CD8-positive, alpha-beta memory T cell (primary cell): Measurements from ENCODE around the gene OPCML. TPM values are rescaled to one million over a fixed set of nuclear protein-coding genes. Genes with fewer than 3 reads are reported as not detected.

Experiments
- CTCF ChIA-PET: fragments of 350-600 bp; sonication (Branson Sonifier 250); formaldehyde crosslinking; loops from one replicate; lab custom pipeline; 2021; ENCODE audit warnings: antibody characterized with exemption; lab: Charles Lee
- POLR2A ChIA-PET: fragments of 350-600 bp; sonication (Branson Sonifier 250); formaldehyde crosslinking; loops from one replicate; lab custom pipeline; 2021; ENCODE audit warnings: antibody characterized with exemption; lab: Charles Lee
- DNase-seq, 5 donors: peaks; one replicate each; pipeline versions ENCODE4 v3.0.0 to v3.0.0-alpha.2; 2020 to 2022; ENCODE audit warnings: mixed read lengths in 1 of 5
- H3K27ac ChIP-seq: one replicate; pipeline ENCODE4 v1.7.0; 2013; ENCODE audit warnings: low read depth, mild to moderate bottlenecking, low read length, moderate library complexity
- H3K27me3 ChIP-seq: 2 replicates; pipeline ENCODE4 v1.7.0; 2013; ENCODE audit warnings: low read length, mild to moderate bottlenecking; ENCODE audit not compliant: insufficient read depth, poor library complexity, severe bottlenecking
- H3K36me3 ChIP-seq: 2 replicates; pipeline ENCODE4 v1.7.0; 2013; ENCODE audit warnings: mild to moderate bottlenecking, low read length, moderate library complexity; ENCODE audit not compliant: insufficient read depth
- H3K4me1 ChIP-seq: 2 replicates; pipeline ENCODE4 v1.7.0; 2013; ENCODE audit warnings: mild to moderate bottlenecking, low read length, moderate library complexity; ENCODE audit not compliant: insufficient read depth
- H3K4me3 ChIP-seq: 2 replicates; pipeline ENCODE4 v1.7.0; 2013; ENCODE audit warnings: mild to moderate bottlenecking, low read length
- H3K9me3 ChIP-seq: 2 replicates; pipeline ENCODE4 v1.7.0; 2013; ENCODE audit warnings: mild to moderate bottlenecking, low read length
- H3K27ac Mint-ChIP-seq, 8 donors: one replicate each; pipeline ENCODE4 v1.8.0; 2020 to 2021; ENCODE audit warnings: mixed read lengths in 8 of 8, mild to moderate bottlenecking in 6 of 8, inconsistent platforms in 3 of 8, moderate library complexity in 3 of 8
- H3K27me3 Mint-ChIP-seq, 2 donors: one replicate each; pipeline ENCODE4 v1.8.0; 2020 to 2021; ENCODE audit warnings: mixed read lengths in 2 of 2, mild to moderate bottlenecking in 1 of 2, moderate library complexity in 1 of 2
- H3K36me3 Mint-ChIP-seq, 3 donors: one replicate each; pipeline ENCODE4 v1.8.0; 2020 to 2021; ENCODE audit warnings: mixed read lengths in 3 of 3, inconsistent platforms in 1 of 3, mild to moderate bottlenecking in 1 of 3
- H3K4me1 Mint-ChIP-seq, 3 donors: one replicate each; pipeline ENCODE4 v1.8.0; 2020 to 2021; ENCODE audit warnings: mixed read lengths in 3 of 3, inconsistent platforms in 1 of 3, mild to moderate bottlenecking in 1 of 3
- H3K4me3 Mint-ChIP-seq, 7 donors: one replicate each; pipeline ENCODE4 v1.8.0; 2020 to 2021; ENCODE audit warnings: mixed read lengths in 7 of 7, mild to moderate bottlenecking in 6 of 7, moderate library complexity in 4 of 7, inconsistent platforms in 2 of 7
- H3K9me3 Mint-ChIP-seq, 5 donors: one replicate each; pipeline ENCODE4 v1.8.0; 2020 to 2022; ENCODE audit warnings: mixed read lengths in 5 of 5, mild to moderate bottlenecking in 3 of 5, moderate library complexity in 2 of 5, inconsistent platforms in 1 of 5
- polyA plus RNA-seq: library from polyadenylated mRNA; unstranded; fragments of 300-500 nt; fragmentation: Illumina TruSeq; gene quantifications from one replicate; pipeline ENCODE4 v1.2.3, GENCODE V29; 2021
- total RNA-seq, 2 experiments: library from RNA; stranded (reverse); gene quantifications; one replicate each; pipeline ENCODE4 v1.2.3, GENCODE V29; 2021

OPCML gene
- total and polyA plus RNA-seq, 3 experiments from 2014 or later, result not detected

- H3K36me3 Mint-ChIP-seq, result no peaks in the 10 kb centered on the region
- H3K27me3 Mint-ChIP-seq, result peaks cover 0 to 5% of the 10 kb centered on the region in 2 donors
- no peak overlapping the region for H3K4me3 ChIP-seq
- no peak overlapping the region for H3K27ac Mint-ChIP-seq
- H3K27me3 ChIP-seq, result no peaks in the 10 kb centered on the region
- no peak for DNase-seq
- no peaks in the 10 kb centered on the region for H3K9me3 ChIP-seq
- H3K27ac ChIP-seq, result no peak overlapping the region
- no peaks in the 10 kb centered on the region for H3K36me3 ChIP-seq
- H3K4me1 ChIP-seq, result no peaks in the 10 kb centered on the region
- no peak overlapping the region for H3K4me3 Mint-ChIP-seq
- ChIA-PET CTCF (no interaction called here), POLR2A (no interaction called here)
- no peaks in the 10 kb centered on the region for H3K4me1 Mint-ChIP-seq
- no peaks in the 10 kb centered on the region for H3K9me3 Mint-ChIP-seq
Measured at GRCh38 chr11:133133050-133133449, 399.3 kb downstream of the OPCML start.

DNA sequence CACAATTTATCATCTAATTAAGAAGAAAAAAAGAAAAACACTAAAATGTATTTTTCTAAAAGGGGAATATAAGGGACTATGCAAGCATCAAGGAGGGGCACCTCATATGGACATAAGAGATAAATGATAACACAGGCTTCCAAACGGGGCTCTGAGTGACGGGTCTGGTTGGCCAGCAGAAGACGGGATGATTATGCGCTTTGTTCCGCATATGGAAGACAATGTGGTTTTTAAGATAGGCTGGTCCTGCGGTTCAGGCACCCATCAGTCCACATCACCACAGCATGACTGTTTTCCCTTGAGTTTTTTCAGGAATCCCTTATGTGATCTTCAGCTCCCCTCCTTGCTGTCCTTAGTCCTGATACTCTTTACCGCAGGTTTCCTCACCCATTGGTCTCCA is 404.6 kb downstream of the OPCML start:
- Histone ChIP-seq H3K9me3 (no peaks in the 10 kb centered on the region), H3K36me3 (no peaks in the 10 kb centered on the region), H3K27ac (no peak overlapping the region), H3K27me3 (no peaks in the 10 kb centered on the region), H3K4me1 (no peaks in the 10 kb centered on the region), H3K4me3 (no peak overlapping the region)
- ChIA-PET CTCF (no interaction called here), POLR2A (no interaction called here)
- peaks cover 0 to 5% of the 10 kb centered on the region in 2 donors for H3K27me3 Mint-ChIP-seq
- H3K27ac Mint-ChIP-seq, result no peak overlapping the region
- DNase-seq, result no peak
- no peaks in the 10 kb centered on the region for H3K4me1 Mint-ChIP-seq
- H3K36me3 Mint-ChIP-seq, result no peaks in the 10 kb centered on the region
- H3K9me3 Mint-ChIP-seq, result peaks cover 0 to 4% (median 0%) of the 10 kb centered on the region in 5 donors
- no peak overlapping the region for H3K4me3 Mint-ChIP-seq

DNA sequence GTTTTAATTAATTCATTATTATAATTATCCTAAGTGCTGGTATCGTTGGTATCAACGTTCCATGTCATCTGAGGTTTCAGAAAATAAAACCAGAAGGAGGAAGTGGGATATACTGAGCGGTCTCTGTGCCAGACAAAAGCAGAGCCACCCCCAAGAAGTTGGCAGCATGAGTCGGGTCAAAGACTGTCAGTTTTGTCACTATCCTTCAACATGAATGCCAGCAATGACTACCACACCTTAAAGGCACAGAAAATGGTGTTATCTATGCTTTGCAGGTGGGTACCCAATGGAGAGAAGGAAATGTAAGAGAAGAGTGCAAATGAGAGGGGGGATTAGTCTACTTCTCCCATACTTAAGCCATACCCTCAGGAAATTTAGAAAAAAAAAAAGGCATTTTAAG is 408.5 kb downstream of the OPCML start:
- H3K4me1 ChIP-seq, result no peaks in the 10 kb centered on the region
- ChIA-PET POLR2A (no interaction called here), CTCF (no interaction called here)
- H3K27me3 ChIP-seq, result no peaks in the 10 kb centered on the region
- Mint-ChIP-seq H3K36me3 (no peaks in the 10 kb centered on the region), H3K27me3 (peaks cover under 1 to 2% of the 10 kb centered on the region in 2 donors), H3K9me3 (peaks cover 0 to 9% (median 0%) of the 10 kb centered on the region in 5 donors), H3K27ac (no peak overlapping the region), H3K4me3 (no peak overlapping the region), H3K4me1 (no peaks in the 10 kb centered on the region)
- H3K36me3 ChIP-seq, result no peaks in the 10 kb centered on the region
- H3K9me3 ChIP-seq, result no peaks in the 10 kb centered on the region
- H3K4me3 ChIP-seq, result no peak overlapping the region
- no peak for DNase-seq
- no peak overlapping the region for H3K27ac ChIP-seq

DNA sequence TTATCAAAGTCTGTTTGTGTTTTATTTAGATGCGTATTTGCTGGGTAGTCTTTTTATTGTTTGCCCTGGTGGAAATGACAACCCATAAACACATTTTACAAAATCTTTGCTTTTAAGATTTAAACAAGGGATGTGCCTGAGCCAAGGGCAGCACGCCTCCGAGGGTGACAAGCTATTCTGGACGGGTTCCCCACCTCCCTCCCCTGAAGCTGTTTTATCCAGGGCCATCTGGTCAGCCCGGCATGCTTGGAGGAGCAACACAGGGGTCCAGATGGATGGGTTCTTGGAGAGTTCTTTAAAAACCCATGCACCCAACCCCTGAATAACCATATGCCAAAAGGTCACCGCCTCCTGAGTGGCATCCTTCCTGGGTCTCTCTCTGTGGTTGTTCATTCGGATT is 408.9 kb downstream of the OPCML start:
- no peaks in the 10 kb centered on the region for H3K4me1 ChIP-seq
- no peak overlapping the region for H3K4me3 Mint-ChIP-seq
- H3K27ac ChIP-seq, result no peak overlapping the region
- POLR2A ChIA-PET, result no interaction called here
- H3K36me3 Mint-ChIP-seq, result no peaks in the 10 kb centered on the region
- H3K27me3 ChIP-seq, result no peaks in the 10 kb centered on the region
- H3K9me3 Mint-ChIP-seq, result peaks cover 0 to 9% (median 0%) of the 10 kb centered on the region in 5 donors
- CTCF ChIA-PET, result no interaction called here
- H3K4me3 ChIP-seq, result no peak overlapping the region
- no peaks in the 10 kb centered on the region for H3K4me1 Mint-ChIP-seq
- no peaks in the 10 kb centered on the region for H3K36me3 ChIP-seq
- H3K27ac Mint-ChIP-seq, result no peak overlapping the region
- H3K9me3 ChIP-seq, result no peaks in the 10 kb centered on the region
- H3K27me3 Mint-ChIP-seq, result peaks cover 0 to 2% of the 10 kb centered on the region in 2 donors
- no peak for DNase-seq

DNA sequence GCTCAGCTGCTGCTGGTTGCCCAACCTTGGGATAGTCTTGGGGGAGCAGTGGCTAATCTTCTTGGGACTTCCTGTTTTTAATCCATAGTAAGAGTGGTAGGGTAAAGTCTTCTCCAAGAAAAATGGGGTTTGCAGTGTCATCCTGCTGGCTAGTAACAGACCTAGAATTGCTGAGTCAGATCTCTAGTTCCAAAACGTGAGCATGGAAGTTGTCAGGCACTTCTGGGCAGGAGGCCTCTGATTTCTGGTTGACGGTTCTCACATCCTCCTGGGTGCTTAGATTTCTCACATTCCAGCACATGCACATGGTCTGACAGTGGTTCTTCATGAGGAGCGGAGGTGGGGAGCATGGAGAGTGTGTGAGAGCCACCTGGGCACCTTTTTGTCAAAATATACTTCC is 410.0 kb downstream of the OPCML start:
- H3K27ac ChIP-seq, result no peak overlapping the region
- no peaks in the 10 kb centered on the region for H3K4me1 Mint-ChIP-seq
- CTCF ChIA-PET, result no interaction called here
- H3K4me3 Mint-ChIP-seq, result no peak overlapping the region
- peaks cover 0 to 2% of the 10 kb centered on the region in 2 donors for H3K27me3 Mint-ChIP-seq
- H3K4me1 ChIP-seq, result no peaks in the 10 kb centered on the region
- no peaks in the 10 kb centered on the region for H3K9me3 ChIP-seq
- no peaks in the 10 kb centered on the region for H3K36me3 Mint-ChIP-seq
- H3K27ac Mint-ChIP-seq, result no peak overlapping the region
- no peak overlapping the region for H3K4me3 ChIP-seq
- POLR2A ChIA-PET, result no interaction called here
- no peaks in the 10 kb centered on the region for H3K36me3 ChIP-seq
- peaks cover 0 to 9% (median 0%) of the 10 kb centered on the region in 5 donors for H3K9me3 Mint-ChIP-seq
- no peaks in the 10 kb centered on the region for H3K27me3 ChIP-seq
- DNase-seq, result no peak

DNA sequence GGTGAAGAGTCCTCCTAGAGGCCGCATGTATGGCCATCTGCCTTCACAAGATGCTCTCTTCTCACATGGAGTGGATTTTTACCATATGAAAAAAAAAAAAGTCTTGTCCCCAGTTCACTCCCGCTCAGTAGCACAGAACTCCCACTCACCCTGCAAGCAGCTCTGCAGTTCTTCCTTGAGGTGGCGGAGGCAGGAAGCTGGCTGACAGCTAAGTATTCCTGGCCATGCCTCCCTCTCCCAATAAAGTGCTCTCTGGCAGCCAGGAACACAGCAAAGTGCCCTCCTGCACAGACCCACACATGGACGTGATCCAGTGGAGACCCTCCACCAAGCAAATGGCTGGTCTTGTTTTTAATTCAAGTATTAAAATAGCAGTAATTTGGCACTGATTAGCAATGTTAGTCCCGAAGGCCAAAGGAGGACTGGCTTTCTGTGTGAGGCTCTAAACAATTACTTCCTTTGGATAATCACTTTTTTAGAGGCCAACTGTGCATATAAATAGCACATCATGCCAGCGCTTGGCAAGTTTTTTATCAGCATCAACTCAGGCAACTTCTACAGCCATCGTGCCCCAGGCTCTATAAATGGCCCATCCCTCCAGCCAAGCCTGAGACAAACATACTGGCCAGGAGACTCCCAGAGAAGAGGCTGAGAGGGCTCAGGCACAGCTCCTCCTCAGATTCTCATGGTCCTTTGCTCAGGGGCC is 413.6 kb downstream of the OPCML start:
- Mint-ChIP-seq H3K36me3 (no peaks in the 10 kb centered on the region), H3K27me3 (peaks cover 0 to 2% of the 10 kb centered on the region in 2 donors), H3K4me1 (no peaks in the 10 kb centered on the region), H3K9me3 (peaks cover 0 to 5% (median 0%) of the 10 kb centered on the region in 5 donors), H3K4me3 (no peak overlapping the region), H3K27ac (no peak overlapping the region)
- H3K9me3 ChIP-seq, result no peaks in the 10 kb centered on the region
- CTCF ChIA-PET, result no interaction called here
- no peak for DNase-seq
- no peaks in the 10 kb centered on the region for H3K36me3 ChIP-seq
- no peaks in the 10 kb centered on the region for H3K27me3 ChIP-seq
- no peaks in the 10 kb centered on the region for H3K4me1 ChIP-seq
- H3K27ac ChIP-seq, result no peak overlapping the region
- POLR2A ChIA-PET, result no interaction called here
- no peak overlapping the region for H3K4me3 ChIP-seq

DNA sequence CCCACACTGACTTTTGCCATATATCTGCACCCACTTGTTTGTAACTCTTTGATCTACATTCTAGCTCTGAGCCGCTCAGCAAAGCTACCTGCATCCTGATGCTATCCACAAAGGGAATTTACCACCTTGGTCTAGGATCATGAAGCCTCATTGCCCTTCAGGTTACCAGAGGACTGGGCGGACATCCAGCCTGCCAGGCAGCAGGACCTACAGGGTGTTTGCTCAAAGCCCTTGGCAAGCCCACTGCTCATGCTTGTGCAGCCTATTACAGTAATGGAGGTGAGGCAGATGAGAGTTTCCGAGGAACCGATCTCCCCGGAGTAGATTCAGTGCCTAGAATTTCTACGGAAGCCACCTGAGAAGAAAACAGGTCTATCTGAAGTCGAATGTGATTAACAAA is 417.2 kb downstream of the OPCML start:
- Mint-ChIP-seq H3K4me1 (no peaks in the 10 kb centered on the region), H3K9me3 (peaks cover 0 to 3% (median 0%) of the 10 kb centered on the region in 5 donors), H3K4me3 (no peak overlapping the region), H3K27ac (no peak overlapping the region), H3K36me3 (no peaks in the 10 kb centered on the region), H3K27me3 (no peaks in the 10 kb centered on the region)
- Histone ChIP-seq H3K4me3 (no peak overlapping the region), H3K27ac (no peak overlapping the region), H3K36me3 (no peaks in the 10 kb centered on the region), H3K4me1 (no peaks in the 10 kb centered on the region), H3K27me3 (no peaks in the 10 kb centered on the region), H3K9me3 (no peaks in the 10 kb centered on the region)
- no peak for DNase-seq
- POLR2A ChIA-PET, result no interaction called here
- CTCF ChIA-PET, result no interaction called here

DNA sequence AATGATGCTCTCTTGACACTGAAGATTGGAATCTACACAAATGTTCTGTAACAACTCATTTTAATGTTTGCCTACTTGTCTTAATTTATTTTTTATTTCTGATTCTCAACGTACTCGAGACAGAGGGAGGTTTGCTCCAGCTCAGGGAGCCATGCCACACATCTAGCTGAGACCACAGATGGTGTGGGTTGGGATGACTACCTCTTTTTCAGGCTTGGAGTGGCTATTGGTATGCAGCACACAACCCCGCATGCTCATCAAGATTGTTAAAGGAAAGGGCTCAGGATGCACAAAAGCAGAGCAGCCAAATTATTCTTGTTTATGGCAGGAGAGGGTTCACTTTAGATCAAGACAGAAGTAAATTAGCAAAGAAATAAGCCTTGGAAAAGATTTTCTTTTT is 424.5 kb downstream of the OPCML start:
- H3K4me1 ChIP-seq, result no peaks in the 10 kb centered on the region
- no peak overlapping the region for H3K4me3 ChIP-seq
- Mint-ChIP-seq H3K4me3 (no peak overlapping the region), H3K27ac (peak overlapping the region in 1 of 8 donors; percentile 47), H3K36me3 (no peaks in the 10 kb centered on the region), H3K4me1 (no peaks in the 10 kb centered on the region), H3K27me3 (peaks cover 0 to 2% of the 10 kb centered on the region in 2 donors), H3K9me3 (peaks cover 0 to 9% (median 0%) of the 10 kb centered on the region in 5 donors)
- no peaks in the 10 kb centered on the region for H3K9me3 ChIP-seq
- H3K27ac ChIP-seq, result no peak overlapping the region
- no peaks in the 10 kb centered on the region for H3K27me3 ChIP-seq
- DNase-seq, result no peak
- POLR2A ChIA-PET, result no interaction called here
- no peaks in the 10 kb centered on the region for H3K36me3 ChIP-seq
- CTCF ChIA-PET, result no interaction called here
